Progenitor cell of endocrine pancreas (in vitro differentiated cells): ENCODE data around the gene SBK2. TPM values are rescaled to one million over a fixed set of nuclear protein-coding genes. Genes with fewer than 3 reads are reported as not detected.
"Not testable (repeated sequence)": the region's sequence is repeated elsewhere in the genome, so short reads cannot be mapped to it uniquely, and the experiment has no call there.

Experiments used
- DNase-seq: peaks from one replicate; pipeline ENCODE4 v3.0.0; 2021; ENCODE audit warnings: low spot score; ENCODE audit not compliant: unreplicated experiment
- H3K27ac Mint-ChIP-seq: 2 replicates; pipeline ENCODE4 v1.8.0; 2021; ENCODE audit warnings: mild to moderate bottlenecking, moderate library complexity, mixed read lengths
- H3K27me3 Mint-ChIP-seq: 2 replicates; pipeline ENCODE4 v1.8.0; 2021; ENCODE audit warnings: mixed read lengths
- H3K36me3 Mint-ChIP-seq: 2 replicates; pipeline ENCODE4 v1.8.0; 2022; ENCODE audit warnings: mixed read lengths; ENCODE audit not compliant: insufficient read depth
- H3K4me1 Mint-ChIP-seq: 2 replicates; pipeline ENCODE4 v1.8.0; 2021; ENCODE audit warnings: low read depth, mixed read lengths
- H3K4me3 Mint-ChIP-seq: 2 replicates; pipeline ENCODE4 v1.8.0; 2021; ENCODE audit warnings: low read depth, mild to moderate bottlenecking, moderate library complexity, mixed read lengths
- H3K9me3 Mint-ChIP-seq: 2 replicates; pipeline ENCODE4 v1.8.0; 2021; ENCODE audit warnings: low read depth, mixed read lengths
- CTCF ChIP-seq: fragments of 200-600 bp; sonication (generic); IDR thresholded peaks from one replicate; pipeline ENCODE4 v1.5.0; 2021; ENCODE audit warnings: antibody characterized with exemption, mild to moderate bottlenecking; ENCODE audit not compliant: unreplicated experiment
- total RNA-seq: library from RNA; stranded (reverse); gene quantifications from 2 replicates; pipeline ENCODE4 v1.2.1, GENCODE V29; 2021

Gene SBK2
- total RNA-seq, 1 donor from 2014 or later: 2.3 TPM

- peaks cover 40% of the 10 kb centered on the region for H3K27me3 Mint-ChIP-seq
- H3K36me3 Mint-ChIP-seq: no peaks in the 10 kb centered on the region
- H3K4me1 Mint-ChIP-seq: no peaks in the 10 kb centered on the region
- no peak overlapping the region for H3K27ac Mint-ChIP-seq
- peaks cover 3% of the 10 kb centered on the region for H3K9me3 Mint-ChIP-seq
- TF ChIP-seq CTCF: no peak
- H3K4me3 Mint-ChIP-seq: no peak overlapping the region
- no peak for DNase-seq
Measured at GRCh38 chr19:55502197-55502952, 34.6 kb downstream of the SBK2 start.

GRCh38 chr19:55500368-55500952, 36.5 kb downstream of the SBK2 start:
- peaks cover 37% of the 10 kb centered on the region for H3K27me3 Mint-ChIP-seq
- H3K4me1 Mint-ChIP-seq: no peaks in the 10 kb centered on the region
- no peak overlapping the region for H3K27ac Mint-ChIP-seq
- TF ChIP-seq CTCF: no peak
- H3K9me3 Mint-ChIP-seq: peaks cover 3% of the 10 kb centered on the region
- DNase-seq: no peak
- no peak overlapping the region for H3K4me3 Mint-ChIP-seq
- no peaks in the 10 kb centered on the region for H3K36me3 Mint-ChIP-seq

GRCh38 chr19:55498246-55498840, 38.6 kb downstream of the SBK2 start:
- Mint-ChIP-seq H3K27me3 (peaks cover 22% of the 10 kb centered on the region), H3K4me3 (no peak overlapping the region), H3K36me3 (no peaks in the 10 kb centered on the region), H3K4me1 (no peaks in the 10 kb centered on the region), H3K9me3 (peaks cover 3% of the 10 kb centered on the region), H3K27ac (no peak overlapping the region)
- TF ChIP-seq CTCF: no peak
- no peak for DNase-seq

- H3K36me3 Mint-ChIP-seq: no peaks in the 10 kb centered on the region
- no peak for TF ChIP-seq CTCF
- no peaks in the 10 kb centered on the region for H3K9me3 Mint-ChIP-seq
- no peaks in the 10 kb centered on the region for H3K4me1 Mint-ChIP-seq
- H3K27me3 Mint-ChIP-seq: peaks cover 21% of the 10 kb centered on the region
- DNase-seq: no peak
- H3K27ac Mint-ChIP-seq: no peak overlapping the region
- H3K4me3 Mint-ChIP-seq: no peak overlapping the region
Measured at GRCh38 chr19:55497763-55498162, 39.2 kb downstream of the SBK2 start.

- H3K27me3 Mint-ChIP-seq: peaks cover 18% of the 10 kb centered on the region
- not testable (repeated sequence) for DNase-seq, H3K27ac Mint-ChIP-seq, H3K4me3 Mint-ChIP-seq, H3K36me3 Mint-ChIP-seq, H3K9me3 Mint-ChIP-seq, H3K4me1 Mint-ChIP-seq
Measured at GRCh38 chr19:55496820-55497219, 40.1 kb downstream of the SBK2 start.
